Progenitor cell of endocrine pancreas (in vitro differentiated cells): ENCODE data around the gene RIMKLB. TPM values are rescaled to one million over a fixed set of nuclear protein-coding genes. Genes with fewer than 3 reads are reported as not detected.

Experiments used
- DNase-seq: peaks from one replicate; pipeline ENCODE4 v3.0.0; 2021; ENCODE audit warnings: low spot score; ENCODE audit not compliant: unreplicated experiment
- H3K27ac Mint-ChIP-seq: 2 replicates; pipeline ENCODE4 v1.8.0; 2021; ENCODE audit warnings: mild to moderate bottlenecking, moderate library complexity, mixed read lengths
- H3K27me3 Mint-ChIP-seq: 2 replicates; pipeline ENCODE4 v1.8.0; 2021; ENCODE audit warnings: mixed read lengths
- H3K36me3 Mint-ChIP-seq: 2 replicates; pipeline ENCODE4 v1.8.0; 2022; ENCODE audit warnings: mixed read lengths; ENCODE audit not compliant: insufficient read depth
- H3K4me1 Mint-ChIP-seq: 2 replicates; pipeline ENCODE4 v1.8.0; 2021; ENCODE audit warnings: low read depth, mixed read lengths
- H3K4me3 Mint-ChIP-seq: 2 replicates; pipeline ENCODE4 v1.8.0; 2021; ENCODE audit warnings: low read depth, mild to moderate bottlenecking, moderate library complexity, mixed read lengths
- H3K9me3 Mint-ChIP-seq: 2 replicates; pipeline ENCODE4 v1.8.0; 2021; ENCODE audit warnings: low read depth, mixed read lengths
- CTCF ChIP-seq: fragments of 200-600 bp; sonication (generic); IDR thresholded peaks from one replicate; pipeline ENCODE4 v1.5.0; 2021; ENCODE audit warnings: antibody characterized with exemption, mild to moderate bottlenecking; ENCODE audit not compliant: unreplicated experiment
- total RNA-seq: library from RNA; stranded (reverse); gene quantifications from 2 replicates; pipeline ENCODE4 v1.2.1, GENCODE V29; 2021

RIMKLB gene
- total RNA-seq, 1 donor from 2014 or later, result 154 TPM

GRCh38 chr12:8829125-8829518 lies 131.3 kb downstream of the RIMKLB start:
- H3K36me3 Mint-ChIP-seq, result peaks cover 1% of the 10 kb centered on the region
- no peak for TF ChIP-seq CTCF
- peaks cover 5% of the 10 kb centered on the region for H3K4me1 Mint-ChIP-seq
- H3K27ac Mint-ChIP-seq, result peak overlapping the region; percentile 87
- H3K4me3 Mint-ChIP-seq, result no peak overlapping the region
- H3K27me3 Mint-ChIP-seq, result peaks cover 3% of the 10 kb centered on the region
- no peak for DNase-seq
- H3K9me3 Mint-ChIP-seq, result peaks cover 10% of the 10 kb centered on the region

- peaks cover 10% of the 10 kb centered on the region for H3K9me3 Mint-ChIP-seq
- H3K27me3 Mint-ChIP-seq, result peaks cover 4% of the 10 kb centered on the region
- H3K36me3 Mint-ChIP-seq, result peaks cover 1% of the 10 kb centered on the region
- no peak overlapping the region for H3K4me3 Mint-ChIP-seq
- peak overlapping the region; percentile 26 for H3K27ac Mint-ChIP-seq
- TF ChIP-seq CTCF, result no peak
- H3K4me1 Mint-ChIP-seq, result peaks cover 5% of the 10 kb centered on the region
- DNase-seq, result no peak
Measured at GRCh38 chr12:8829621-8830020, 131.8 kb downstream of the RIMKLB start.

GRCh38 chr12:8831116-8831515 lies 133.3 kb downstream of the RIMKLB start:
- H3K4me1 Mint-ChIP-seq, result peaks cover 10% of the 10 kb centered on the region
- no peak for TF ChIP-seq CTCF
- H3K9me3 Mint-ChIP-seq, result peaks cover 2% of the 10 kb centered on the region
- peaks cover 1% of the 10 kb centered on the region for H3K36me3 Mint-ChIP-seq
- H3K4me3 Mint-ChIP-seq, result no peak overlapping the region
- no peak overlapping the region for H3K27ac Mint-ChIP-seq
- DNase-seq, result no peak
- peaks cover 7% of the 10 kb centered on the region for H3K27me3 Mint-ChIP-seq

- Mint-ChIP-seq H3K36me3 (no peaks in the 10 kb centered on the region), H3K27me3 (peaks cover 10% of the 10 kb centered on the region), H3K4me1 (peaks cover 11% of the 10 kb centered on the region), H3K4me3 (no peak overlapping the region), H3K27ac (no peak overlapping the region), H3K9me3 (peaks cover 2% of the 10 kb centered on the region)
- no peak for TF ChIP-seq CTCF
- no peak for DNase-seq
Measured at GRCh38 chr12:8832500-8832899, 134.7 kb downstream of the RIMKLB start.

Other genes with a start within 250 kb of the RIMKLB start
- gene CLEC6A, start 242.0 kb upstream of the RIMKLB start, total RNA-seq, result not detected in 2 replicates
- 0.14 TPM in 1 of 2 replicates, not detected in the other for gene CLEC4D, start 184.5 kb upstream of the RIMKLB start, total RNA-seq
- gene CLEC4E, start 157.1 kb upstream of the RIMKLB start, total RNA-seq, result not detected in 2 replicates
- gene AICDA, start 85.1 kb upstream of the RIMKLB start, total RNA-seq, result not detected in 2 replicates
- not detected in 2 replicates for gene MFAP5, start 35.2 kb upstream of the RIMKLB start, total RNA-seq
- 0.19 and 0.38 TPM in 2 replicates for gene A2ML1, start 124.6 kb downstream of the RIMKLB start, total RNA-seq
- 200 and 209 TPM in 2 replicates for gene PHC1, start 216.5 kb downstream of the RIMKLB start, total RNA-seq